Brain pericyte (primary cell): ENCODE measurements around the gene PLBD1.

Source experiments
- DNase-seq: peaks from one replicate; pipeline ENCODE4 v3.0.0-alpha.2; 2012; ENCODE audit warnings: low read depth, low spot score

Gene PLBD1

DNA sequence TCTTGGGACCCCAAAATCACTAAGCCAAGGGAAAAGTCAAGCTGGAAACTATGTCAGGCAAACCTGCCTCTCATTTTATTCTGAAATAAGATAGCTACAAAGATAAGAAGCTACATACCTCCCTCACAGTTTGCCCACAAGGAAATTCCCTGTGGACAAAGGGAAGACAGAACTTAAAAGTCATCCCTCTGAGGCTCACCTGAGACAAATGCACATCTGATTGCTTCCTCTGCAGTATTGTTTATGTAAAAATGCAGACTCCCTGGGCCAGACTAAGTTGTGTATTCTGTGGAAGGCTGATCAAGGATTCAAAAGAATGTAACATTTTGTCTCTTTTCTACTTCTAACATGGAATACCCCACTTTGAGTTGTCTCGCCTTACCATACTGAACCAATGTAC, 2.5 kb upstream of the PLBD1 start:
- no peak for DNase-seq

DNA sequence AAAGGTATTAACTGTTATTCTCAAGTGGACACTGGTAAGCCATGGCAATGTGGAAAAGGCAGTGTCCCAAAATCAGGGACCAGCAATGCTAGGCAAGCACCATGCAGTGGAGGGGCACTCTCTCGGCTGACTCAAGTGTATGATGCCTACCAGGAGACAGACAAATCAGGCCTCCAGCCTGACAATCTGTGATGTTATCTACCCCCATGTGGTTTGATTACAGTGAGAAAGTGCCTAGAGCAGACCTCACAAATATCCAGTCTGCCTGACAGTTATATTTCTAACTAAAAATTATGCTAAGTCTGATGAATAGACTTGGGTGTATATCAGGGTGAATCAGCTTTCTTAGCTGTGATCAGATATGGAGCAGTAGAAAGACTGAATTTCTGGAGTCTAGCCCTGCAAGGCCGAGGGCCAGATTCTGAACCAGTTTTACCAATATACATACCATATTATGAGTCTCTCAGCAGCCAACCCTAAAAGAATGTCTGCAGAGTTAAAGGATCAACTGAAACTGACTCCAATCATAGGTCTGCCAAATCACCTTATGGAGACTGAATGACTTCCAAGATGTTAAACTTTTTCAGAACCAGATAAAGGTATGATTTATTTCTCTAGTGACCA, 3.2 kb downstream of the PLBD1 start:
- DNase-seq, result no peak

- no peak for DNase-seq
Observed at GRCh38 chr12:14563046-14563445, 4.6 kb downstream of the PLBD1 start.

GRCh38 chr12:14562279-14562678, 5.4 kb downstream of the PLBD1 start:
- DNase-seq, result no peak

DNA sequence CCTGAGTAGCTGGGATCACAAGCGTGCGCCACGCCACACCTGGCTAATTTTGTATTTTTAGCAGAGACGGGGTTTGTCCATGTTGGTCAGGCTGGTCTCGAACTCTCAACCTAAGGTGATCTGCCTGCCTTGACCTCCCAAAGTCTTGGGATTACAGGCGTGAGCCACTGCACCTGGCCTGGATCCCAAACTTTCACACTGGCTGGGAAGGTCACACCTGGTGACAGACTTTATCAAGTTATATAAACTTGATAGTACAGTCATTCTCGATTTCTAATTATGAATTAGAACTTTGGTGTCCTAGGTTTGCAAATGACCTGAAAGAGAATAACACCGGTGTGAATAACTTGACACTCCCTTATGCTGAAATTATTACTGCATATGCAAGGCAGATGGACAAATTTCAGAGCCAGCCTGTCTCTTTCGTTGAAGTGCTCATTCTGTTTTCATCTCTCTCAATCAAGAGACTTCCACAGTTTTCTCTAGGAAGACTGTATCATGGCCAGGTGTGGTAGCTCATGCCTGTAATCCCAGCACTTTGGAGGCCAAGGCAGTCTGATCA, 5.9 kb downstream of the PLBD1 start:
- no peak for DNase-seq

DNA sequence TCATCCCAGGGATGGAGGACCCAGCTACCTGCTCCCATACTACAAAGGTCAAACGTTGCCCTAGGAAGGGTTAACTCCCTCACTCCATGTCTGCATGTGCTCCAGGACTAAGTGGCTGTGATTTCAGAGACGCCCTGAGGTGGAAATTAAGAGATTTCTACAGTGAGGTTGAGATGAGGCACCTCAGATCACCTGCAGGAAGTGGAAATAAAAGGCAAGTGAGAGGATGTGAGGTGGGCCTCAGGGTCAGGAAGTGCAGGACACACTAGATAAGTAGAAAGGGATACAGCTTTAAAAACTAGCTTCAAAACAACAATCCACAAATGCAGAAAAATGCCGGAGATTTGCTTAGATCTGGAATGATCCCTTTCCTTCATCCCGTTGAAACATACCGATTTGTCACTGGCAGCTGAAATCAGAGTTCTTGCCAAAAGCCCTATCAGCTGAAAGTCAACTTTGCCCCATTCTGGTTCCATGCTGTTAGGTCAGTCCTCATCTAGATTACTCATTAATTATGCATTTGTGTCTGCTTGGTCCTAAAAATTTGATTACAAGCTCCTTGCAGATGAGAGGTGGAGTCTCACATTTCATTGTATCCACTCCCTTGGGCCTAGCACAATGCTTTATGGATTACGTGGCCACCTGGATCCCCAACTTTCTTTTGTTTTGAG, 6.6 kb downstream of the PLBD1 start:
- no peak for DNase-seq

- no peak for DNase-seq
Observed at GRCh38 chr12:14558473-14558959, 9.2 kb downstream of the PLBD1 start.

DNA sequence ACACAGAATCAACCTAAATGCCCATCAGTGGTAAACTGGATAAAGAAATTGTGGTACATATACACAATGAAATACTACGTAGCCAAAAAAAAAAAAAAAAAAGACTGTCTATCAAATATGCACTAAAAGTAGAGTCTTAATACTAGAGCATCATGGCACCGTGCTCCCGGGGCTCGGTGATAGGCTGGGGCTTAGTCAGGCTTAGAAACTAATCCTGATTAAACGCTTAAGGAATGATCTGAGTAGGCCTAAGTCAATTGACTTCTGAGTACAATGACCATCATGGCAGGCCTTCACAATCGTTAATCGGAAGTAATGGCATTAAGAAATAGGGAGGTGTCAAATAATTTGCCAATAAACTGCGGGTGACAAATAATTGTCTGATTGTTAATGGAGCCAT, 9.7 kb downstream of the PLBD1 start:
- no peak for DNase-seq

- no peak for DNase-seq
Observed at GRCh38 chr12:14554281-14555007, 13.2 kb downstream of the PLBD1 start.

GRCh38 chr12:14548609-14549008, 19.1 kb downstream of the PLBD1 start:
- DNase-seq, result no peak

GRCh38 chr12:14547571-14547970, 20.1 kb downstream of the PLBD1 start:
- DNase-seq, result no peak

GRCh38 chr12:14545144-14546124, 22.2 kb downstream of the PLBD1 start:
- DNase-seq, result no peak

- no peak for DNase-seq
Observed at GRCh38 chr12:14540801-14541462, 26.8 kb downstream of the PLBD1 start.

DNA sequence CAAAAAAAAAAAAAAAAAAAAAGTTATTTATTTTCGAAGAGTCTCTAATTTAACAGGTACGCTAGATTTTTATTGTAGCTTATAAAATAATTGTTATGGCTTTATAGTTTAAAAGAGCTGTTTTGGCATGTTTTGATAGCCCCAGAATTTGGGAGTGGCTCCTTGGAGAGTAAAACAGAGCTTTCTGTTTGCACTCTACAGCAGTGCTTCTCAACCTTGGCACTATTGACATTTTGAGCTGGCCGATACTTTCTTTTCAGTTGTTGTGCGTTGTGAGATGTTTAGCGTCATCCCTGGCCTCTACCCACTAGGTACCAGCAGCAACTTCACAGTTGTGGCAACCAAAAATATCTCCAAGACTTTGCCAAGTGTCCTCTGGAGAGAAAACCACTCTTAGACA, 30.6 kb downstream of the PLBD1 start:
- DNase-seq, result no peak

DNA sequence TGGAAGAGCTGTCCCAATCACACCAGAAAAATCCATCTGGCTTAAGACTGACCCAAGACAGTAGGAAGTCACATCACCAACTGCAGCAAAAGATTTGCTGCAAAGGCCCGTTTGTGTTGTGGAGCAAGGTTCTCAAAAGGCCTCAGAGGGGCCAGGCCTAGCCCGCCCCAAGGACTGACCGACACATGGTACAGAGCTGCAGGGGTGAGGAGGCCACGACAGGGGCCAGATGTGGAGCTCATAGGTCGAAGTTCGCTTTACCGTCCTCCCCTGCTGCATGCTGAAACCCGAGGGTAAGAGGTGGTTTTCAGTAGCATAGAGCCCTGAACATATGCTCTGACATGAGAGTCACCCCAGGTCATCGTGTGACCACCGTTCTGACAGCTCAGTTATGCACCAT, 35.5 kb downstream of the PLBD1 start:
- DNase-seq, result no peak

DNA sequence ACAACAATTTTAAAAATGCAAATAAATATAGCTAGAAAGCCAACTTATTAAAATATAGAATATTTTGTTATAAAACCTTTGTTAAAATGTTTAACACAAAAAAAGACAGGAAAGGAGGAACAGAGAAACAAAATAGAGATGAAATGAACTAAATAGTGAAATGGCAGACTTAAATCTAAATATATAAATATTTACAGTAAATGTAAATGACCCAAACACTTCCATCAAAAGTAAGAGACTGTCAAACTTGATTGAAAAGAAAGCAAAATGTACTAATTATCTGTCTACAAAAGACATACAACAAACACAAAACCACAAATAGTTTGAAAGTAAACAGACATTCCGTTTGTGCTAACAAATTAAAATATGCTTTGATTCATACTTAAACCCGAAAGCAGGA, 41.7 kb downstream of the PLBD1 start:
- no peak for DNase-seq

DNA sequence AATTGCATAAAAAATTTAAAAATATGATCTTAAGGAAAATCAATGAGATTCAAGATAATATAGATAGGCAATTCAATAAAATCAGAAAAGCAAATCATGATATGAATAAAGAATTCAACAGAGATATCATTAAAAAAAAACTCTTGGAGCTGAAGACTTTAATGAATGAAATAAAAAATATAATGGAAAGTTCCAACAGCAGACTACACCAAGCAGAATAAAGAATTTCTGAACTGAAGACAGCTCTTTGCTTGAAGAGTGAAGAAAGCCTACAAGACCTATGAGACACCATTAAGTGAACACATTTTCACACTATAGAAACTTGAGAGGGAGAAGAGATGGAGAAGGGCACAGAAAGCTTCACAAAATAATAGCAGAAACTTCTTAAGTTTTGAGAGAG, 45.9 kb downstream of the PLBD1 start:
- no peak for DNase-seq

- no peak for DNase-seq
Observed at GRCh38 chr12:14514946-14515345, 52.7 kb downstream of the PLBD1 start.

GRCh38 chr12:14514154-14514842, 53.4 kb downstream of the PLBD1 start:
- DNase-seq, result no peak

DNA sequence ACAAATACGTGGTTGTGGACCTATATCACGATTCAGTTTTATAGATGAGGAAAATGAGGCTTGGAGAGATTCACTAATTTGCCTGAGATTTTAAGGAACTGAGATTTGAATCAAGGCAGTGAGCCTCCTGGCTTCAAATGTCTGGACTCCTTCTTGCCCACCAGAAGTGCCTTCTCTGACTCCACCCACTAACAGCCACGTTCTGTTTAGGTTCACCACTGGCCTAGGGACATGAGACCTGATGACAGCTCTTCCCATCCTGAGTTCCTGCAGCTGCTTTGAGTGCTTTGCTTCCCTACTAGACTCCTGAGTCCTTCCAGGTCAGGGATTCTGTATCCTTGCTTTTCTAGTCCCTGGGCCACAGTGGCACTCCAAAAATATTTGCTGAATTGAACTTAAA, 57.1 kb downstream of the PLBD1 start:
- DNase-seq, result no peak
